ENCODE measurements around the gene SRRD.

Gene SRRD

DNA sequence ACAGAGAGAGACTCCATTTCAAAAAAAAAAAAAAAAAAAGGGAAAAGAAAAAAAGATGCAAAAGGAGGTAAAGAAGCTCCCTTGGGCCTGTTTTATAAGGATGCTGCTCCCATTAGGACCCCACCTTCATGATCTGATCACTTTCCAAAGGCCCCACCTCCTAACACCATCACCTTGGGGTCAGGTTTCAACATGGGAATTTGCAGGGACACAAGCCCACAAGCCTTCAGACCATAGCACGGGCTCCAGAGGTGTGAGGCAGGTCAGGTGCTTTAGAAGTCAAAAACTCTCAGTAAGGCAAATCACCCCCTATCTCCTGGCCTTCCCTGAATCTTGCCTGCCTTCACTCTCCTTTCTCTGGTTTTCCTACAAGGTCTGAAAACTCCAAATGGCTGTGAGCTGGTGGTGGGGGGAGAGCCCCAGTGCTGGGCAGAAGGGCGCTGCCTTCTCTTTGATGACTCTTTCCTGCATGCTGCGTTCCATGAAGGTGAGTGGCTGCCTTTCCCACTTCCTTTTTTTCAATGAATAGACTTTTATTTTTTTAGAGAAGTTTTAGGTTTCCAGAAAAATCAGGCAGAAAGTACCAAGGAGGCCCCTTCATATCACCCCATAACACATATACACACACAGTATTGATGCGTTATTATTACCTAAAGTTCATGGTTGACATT is 41.5 kb upstream of the SRRD start:
- TF ChIP-seq, protein P1, sequence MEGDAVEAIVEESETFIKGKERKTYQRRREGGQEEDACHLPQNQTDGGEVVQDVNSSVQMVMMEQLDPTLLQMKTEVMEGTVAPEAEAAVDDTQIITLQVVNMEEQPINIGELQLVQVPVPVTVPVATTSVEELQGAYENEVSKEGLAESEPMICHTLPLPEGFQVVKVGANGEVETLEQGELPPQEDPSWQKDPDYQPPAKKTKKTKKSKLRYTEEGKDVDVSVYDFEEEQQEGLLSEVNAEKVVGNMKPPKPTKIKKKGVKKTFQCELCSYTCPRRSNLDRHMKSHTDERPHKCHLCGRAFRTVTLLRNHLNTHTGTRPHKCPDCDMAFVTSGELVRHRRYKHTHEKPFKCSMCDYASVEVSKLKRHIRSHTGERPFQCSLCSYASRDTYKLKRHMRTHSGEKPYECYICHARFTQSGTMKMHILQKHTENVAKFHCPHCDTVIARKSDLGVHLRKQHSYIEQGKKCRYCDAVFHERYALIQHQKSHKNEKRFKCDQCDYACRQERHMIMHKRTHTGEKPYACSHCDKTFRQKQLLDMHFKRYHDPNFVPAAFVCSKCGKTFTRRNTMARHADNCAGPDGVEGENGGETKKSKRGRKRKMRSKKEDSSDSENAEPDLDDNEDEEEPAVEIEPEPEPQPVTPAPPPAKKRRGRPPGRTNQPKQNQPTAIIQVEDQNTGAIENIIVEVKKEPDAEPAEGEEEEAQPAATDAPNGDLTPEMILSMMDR (conservative IDR thresholded peaks at IDR 0.05): no peak
- no peak overlapping the region for H3K27ac ChIP-seq

DNA sequence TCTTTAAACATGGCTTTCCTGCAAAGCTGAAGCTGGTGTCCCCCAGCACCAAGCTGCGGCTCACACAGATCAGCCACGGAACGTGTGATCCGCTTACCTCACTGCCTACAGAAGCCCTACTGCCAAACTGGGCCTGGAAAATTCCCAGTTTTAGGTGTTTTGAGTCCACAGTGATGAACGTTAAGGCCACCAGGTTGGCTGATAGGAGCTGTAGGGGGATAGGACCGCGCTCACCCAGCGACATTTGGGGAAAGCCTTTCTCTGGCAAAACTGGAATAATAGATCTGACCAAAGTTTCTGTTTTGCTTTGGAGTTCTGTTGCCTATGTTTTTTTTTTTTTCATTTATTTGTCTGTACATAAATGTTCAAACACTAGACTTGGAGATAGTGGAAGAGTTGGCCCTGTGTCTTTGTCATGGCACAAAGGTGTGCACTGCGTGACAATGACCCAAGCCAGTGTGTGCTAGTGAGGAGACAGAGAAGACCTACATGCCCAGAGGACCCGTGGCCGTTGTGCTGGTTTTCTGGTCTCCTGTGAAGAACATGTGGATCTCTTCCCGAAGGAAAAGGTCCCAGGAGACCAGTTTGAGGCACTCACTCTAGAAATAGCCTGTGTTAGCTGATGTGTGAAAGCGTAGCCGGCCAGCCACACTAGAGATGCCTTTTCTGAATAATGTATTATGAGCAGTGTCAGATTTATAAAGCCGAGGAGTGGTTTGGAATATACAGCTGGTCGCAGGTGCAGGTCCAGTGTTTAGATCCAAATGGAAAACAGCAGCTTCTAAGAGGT is 39.6 kb upstream of the SRRD start:
- no peak overlapping the region for H3K27ac ChIP-seq
- TF ChIP-seq, protein P1 (conservative IDR thresholded peaks at IDR 0.05): no peak

GRCh38 chr22:26444777-26445176 is 38.9 kb upstream of the SRRD start:
- TF ChIP-seq, protein P1 (conservative IDR thresholded peaks at IDR 0.05): no peak
- no peak overlapping the region for H3K27ac ChIP-seq

- TF ChIP-seq, protein P1 (conservative IDR thresholded peaks at IDR 0.05): no peak
- H3K27ac ChIP-seq: no peak overlapping the region
Observed at GRCh38 chr22:26445577-26446275, 38.0 kb upstream of the SRRD start.

GRCh38 chr22:26446808-26447515 is 36.7 kb upstream of the SRRD start:
- TF ChIP-seq, protein P1 (conservative IDR thresholded peaks at IDR 0.05): no peak
- H3K27ac ChIP-seq: no peak overlapping the region

DNA sequence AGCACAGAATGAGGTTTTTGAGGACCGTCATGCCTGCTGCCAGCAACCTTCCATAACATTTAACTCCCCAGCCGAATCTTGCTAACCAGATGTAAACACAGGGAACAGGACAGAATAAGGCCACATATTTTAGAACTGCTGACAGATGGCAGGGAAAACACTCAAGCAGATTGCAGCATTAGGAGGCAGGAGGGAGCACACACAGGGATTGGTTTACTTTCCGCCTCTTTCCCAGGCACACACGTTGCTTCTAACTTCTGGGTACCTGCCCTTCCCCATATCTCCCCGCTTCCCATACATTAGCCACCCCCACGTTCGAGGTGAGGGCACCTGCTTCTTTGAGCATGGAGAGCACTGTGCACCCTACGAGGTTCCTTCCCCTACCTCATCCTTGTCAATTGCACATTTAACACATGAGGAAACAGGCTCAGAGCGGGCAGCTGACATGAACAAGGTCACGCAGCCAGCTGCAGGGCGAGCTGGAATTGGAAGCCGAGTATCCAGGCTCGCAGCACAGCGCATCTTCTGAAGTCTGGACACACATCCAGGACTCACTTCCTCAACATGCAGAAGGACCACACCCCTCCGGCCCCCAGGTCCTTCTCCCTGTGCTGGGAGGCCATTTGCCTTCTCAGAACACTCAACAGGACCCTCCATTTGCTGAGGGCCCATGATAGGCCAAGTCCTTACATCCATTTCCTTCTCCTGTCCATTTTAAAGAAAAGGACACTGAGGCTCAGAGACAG is 35.9 kb upstream of the SRRD start:
- TF ChIP-seq, protein P1 (conservative IDR thresholded peaks at IDR 0.05): no peak
- no peak overlapping the region for H3K27ac ChIP-seq
